ENCODE measurements around the gene PSMB1. TPM values are rescaled to one million over a fixed set of nuclear protein-coding genes. Genes with fewer than 3 reads are reported as not detected.

PSMB1 gene
- total and polyA plus RNA-seq, 2 experiments from 2014 or later, result 357 to 576 TPM

GRCh38 chr6:170533792-170534191 is 19.3 kb downstream of the PSMB1 start (continued):
- no peak for TF ChIP-seq REST (IDR thresholded peaks at IDR 0.05; ENCODE audit: unreplicated experiment)
- no peak for TF ChIP-seq POLR2AphosphoS5 (IDR thresholded peaks at IDR 0.05; ENCODE audit: low read depth)
- TF ChIP-seq ZNF114 (CRISPR knock-in tag; IDR thresholded peaks at IDR 0.05), result no peak
- no peak for TF ChIP-seq EZH2 (IDR thresholded peaks at IDR 0.05; ENCODE audit: low read depth, unreplicated experiment)
- no peak for TF ChIP-seq CREB1 (CRISPR knock-in tag; IDR thresholded peaks at IDR 0.05; ENCODE audit: low read depth)
- no peak for TF ChIP-seq JUNB (IDR thresholded peaks at IDR 0.05; ENCODE audit: unreplicated experiment)
- no peak for TF ChIP-seq CTCF (conservative IDR thresholded peaks at IDR 0.05; ENCODE audit: low read depth in 2 of 2)

GRCh38 chr6:170532867-170533488 is 20.1 kb downstream of the PSMB1 start:
- Histone ChIP-seq H3K79me2 (replicated peaks; ENCODE audit: insufficient read depth) (no peaks in the 10 kb centered on the region; the same call in 1 of the 2 replicates), H3K36me3 (ENCODE audit: insufficient read depth) (peaks cover 27% of the 10 kb centered on the region; the same call in 1 of the 2 replicates), H3K9me2 (ENCODE audit: insufficient read depth) (no peaks in the 10 kb centered on the region), H3K4me1 (ENCODE audit: insufficient read depth) (no peaks in the 10 kb centered on the region), H3K4me2 (no peak overlapping the region), H2AFZ (no peak overlapping the region), H3F3A (replicated peaks; ENCODE audit: low read depth) (no peaks in the 10 kb centered on the region), H3K27ac (ENCODE audit: low read depth) (no peak overlapping the region), H4K20me1 (replicated peaks; ENCODE audit: insufficient read depth) (peaks cover 7% of the 10 kb centered on the region; the same call in 1 of the 2 replicates), H3K4me3 (no peak overlapping the region), H3K27me3 (ENCODE audit: insufficient read depth) (no peaks in the 10 kb centered on the region)
- no peaks in the 10 kb centered on the region for H3K9me3 Mint-ChIP-seq
- DNase-seq (ENCODE audit: low spot score) (no peak), ATAC-seq (no peak)
- peaks cover 50% of the 10 kb centered on the region for H3K36me3 Mint-ChIP-seq (ENCODE audit: low read depth)
- no peak overlapping the region for H3K4me3 Mint-ChIP-seq
- H3K27me3 Mint-ChIP-seq (ENCODE audit: insufficient read depth, low read depth, poor library complexity), result no peaks in the 10 kb centered on the region
- no peak overlapping the region for H3K27ac Mint-ChIP-seq
- no peaks in the 10 kb centered on the region for H3K4me1 Mint-ChIP-seq
- TF ChIP-seq POLR2AphosphoS5 (IDR thresholded peaks at IDR 0.05; ENCODE audit: low read depth) (no peak), CREB1 (CRISPR knock-in tag; IDR thresholded peaks at IDR 0.05; ENCODE audit: low read depth) (no peak), CTCF (conservative IDR thresholded peaks at IDR 0.05; ENCODE audit: low read depth in 2 of 2) (no peak), ZNF114 (CRISPR knock-in tag; IDR thresholded peaks at IDR 0.05) (no peak), STAT1 (IDR thresholded peaks at IDR 0.05; ENCODE audit: unreplicated experiment) (no peak), ETS1 (IDR thresholded peaks at IDR 0.05) (no peak), EZH2 (IDR thresholded peaks at IDR 0.05; ENCODE audit: low read depth, unreplicated experiment) (no peak), EZH2phosphoT487 (IDR thresholded peaks at IDR 0.05; ENCODE audit: unreplicated experiment) (no peak), REST (IDR thresholded peaks at IDR 0.05; ENCODE audit: unreplicated experiment) (no peak)
